Neural crest cell (in vitro differentiated cells): ENCODE results near the gene REPS2. TPM values are rescaled to one million over a fixed set of nuclear protein-coding genes. Genes with fewer than 3 reads are reported as not detected.

ENCODE experiments used
- DNase-seq: peaks from one replicate; pipeline ENCODE4 v3.0.0; 2021; ENCODE audit warnings: low read depth, mixed read lengths, low spot score
- H3K27ac Mint-ChIP-seq: one replicate; pipeline ENCODE4 v1.8.0; 2021; ENCODE audit warnings: mild to moderate bottlenecking, mixed read lengths; ENCODE audit not compliant: unreplicated experiment
- H3K27me3 Mint-ChIP-seq: 2 replicates; pipeline ENCODE4 v1.8.0; 2021; ENCODE audit warnings: low read depth, mild to moderate bottlenecking, mixed read lengths
- H3K36me3 Mint-ChIP-seq: 2 replicates; pipeline ENCODE4 v1.8.0; 2021; ENCODE audit warnings: low read depth, mild to moderate bottlenecking, mixed read lengths
- H3K4me1 Mint-ChIP-seq: 2 replicates; pipeline ENCODE4 v1.8.0; 2021; ENCODE audit warnings: mixed read lengths
- H3K4me3 Mint-ChIP-seq: one replicate; pipeline ENCODE4 v1.8.0; 2021; ENCODE audit warnings: mild to moderate bottlenecking, mixed read lengths
- H3K9me3 Mint-ChIP-seq: 2 replicates; pipeline ENCODE4 v1.8.0; 2021; ENCODE audit warnings: mixed read lengths
- CTCF ChIP-seq: fragments of 200-600 bp; sonication (generic); conservative IDR thresholded peaks from 2 replicates; pipeline ENCODE4 v1.5.0; 2021; ENCODE audit warnings: antibody characterized with exemption, mild to moderate bottlenecking
- total RNA-seq: library from RNA; stranded (reverse); gene quantifications from 2 replicates; pipeline ENCODE4 v1.2.1, GENCODE V29; 2021

Gene REPS2
- total RNA-seq, 1 donor from 2014 or later: 0.58 TPM

- no peaks in the 10 kb centered on the region for H3K36me3 Mint-ChIP-seq
- peaks cover 2% of the 10 kb centered on the region for H3K9me3 Mint-ChIP-seq
- H3K4me1 Mint-ChIP-seq: no peaks in the 10 kb centered on the region
- no peak overlapping the region for H3K27ac Mint-ChIP-seq
- no peak overlapping the region for H3K4me3 Mint-ChIP-seq
- peaks cover 24% of the 10 kb centered on the region for H3K27me3 Mint-ChIP-seq
- TF ChIP-seq CTCF: no peak
- DNase-seq: no peak
These were observed 28.8 kb downstream of the REPS2 start for GRCh38 chrX:16975233-16975632.

GRCh38 chrX:16977771-16978170 is 31.3 kb downstream of the REPS2 start:
- Mint-ChIP-seq H3K27me3 (peaks cover 13% of the 10 kb centered on the region), H3K36me3 (no peaks in the 10 kb centered on the region), H3K4me1 (no peaks in the 10 kb centered on the region), H3K9me3 (peaks cover 10% of the 10 kb centered on the region), H3K27ac (no peak overlapping the region), H3K4me3 (no peak overlapping the region)
- no peak for DNase-seq
- no peak for TF ChIP-seq CTCF

- H3K4me3 Mint-ChIP-seq: no peak overlapping the region
- H3K27ac Mint-ChIP-seq: no peak overlapping the region
- peaks cover 10% of the 10 kb centered on the region for H3K9me3 Mint-ChIP-seq
- no peak for TF ChIP-seq CTCF
- no peaks in the 10 kb centered on the region for H3K36me3 Mint-ChIP-seq
- H3K4me1 Mint-ChIP-seq: no peaks in the 10 kb centered on the region
- DNase-seq: no peak
- H3K27me3 Mint-ChIP-seq: peaks cover 7% of the 10 kb centered on the region
These were observed 31.9 kb downstream of the REPS2 start for GRCh38 chrX:16978193-16978984.

GRCh38 chrX:16979226-16979625 is 32.8 kb downstream of the REPS2 start:
- DNase-seq: no peak
- Mint-ChIP-seq H3K27ac (no peak overlapping the region), H3K36me3 (no peaks in the 10 kb centered on the region), H3K27me3 (peaks cover 6% of the 10 kb centered on the region), H3K9me3 (peaks cover 10% of the 10 kb centered on the region), H3K4me1 (no peaks in the 10 kb centered on the region), H3K4me3 (no peak overlapping the region)
- TF ChIP-seq CTCF: no peak

GRCh38 chrX:16981209-16981608 is 34.8 kb downstream of the REPS2 start:
- no peak for DNase-seq
- TF ChIP-seq CTCF: no peak
- Mint-ChIP-seq H3K4me3 (no peak overlapping the region), H3K27me3 (no peaks in the 10 kb centered on the region), H3K4me1 (no peaks in the 10 kb centered on the region), H3K27ac (no peak overlapping the region), H3K36me3 (no peaks in the 10 kb centered on the region), H3K9me3 (peaks cover 8% of the 10 kb centered on the region)
